Mesenchymal stem cell (in vitro differentiated cells and primary cell): ENCODE data around the gene PAFAH2.

Experiments used
- DNase-seq: peaks from one replicate; pipeline ENCODE4 v3.0.0-alpha.2; 2013
- H2AFZ ChIP-seq: one replicate; pipeline ENCODE4 v1.6.1; 2013; ENCODE audit warnings: low read depth, mild to moderate bottlenecking, control low read depth, inconsistent platforms, low read length, moderate library complexity
- H2AK5ac ChIP-seq: 2 replicates; pipeline ENCODE4 v1.6.1; 2013; ENCODE audit warnings: low read length, moderate library complexity, mild to moderate bottlenecking, inconsistent platforms; ENCODE audit not compliant: severe bottlenecking
- H2BK120ac ChIP-seq: one replicate; pipeline ENCODE4 v1.6.1; 2013; ENCODE audit warnings: low read depth, mild to moderate bottlenecking, inconsistent platforms, low read length, moderate library complexity
- H2BK12ac ChIP-seq, 2 experiments: one replicate each; pipeline ENCODE4 v1.6.1; 2013; ENCODE audit warnings: inconsistent platforms in 2 of 2, low read length in 2 of 2, mild to moderate bottlenecking in 2 of 2, moderate library complexity in 2 of 2, control low read depth in 1 of 2
- H2BK15ac ChIP-seq: one replicate; pipeline ENCODE4 v1.6.1; 2013; ENCODE audit warnings: mild to moderate bottlenecking, low read depth, inconsistent platforms; ENCODE audit not compliant: poor library complexity, severe bottlenecking
- H2BK5ac ChIP-seq: 2 replicates; pipeline ENCODE4 v1.6.1; 2013; ENCODE audit warnings: low read depth, mild to moderate bottlenecking, low read length, control low read depth, inconsistent platforms; ENCODE audit not compliant: poor library complexity, severe bottlenecking
- H3K14ac ChIP-seq, 2 experiments: one replicate each; pipeline ENCODE4 v1.6.1; 2013; ENCODE audit warnings: inconsistent platforms in 2 of 2, low read length in 2 of 2, control low read depth in 1 of 2, mild to moderate bottlenecking in 1 of 2, moderate library complexity in 1 of 2
- H3K18ac ChIP-seq, 2 experiments: one replicate each; pipeline ENCODE4 v1.6.1; 2013; ENCODE audit warnings: inconsistent platforms in 2 of 2, low read length in 2 of 2, control low read depth in 1 of 2, low read depth in 1 of 2, mild to moderate bottlenecking in 1 of 2
- H3K23ac ChIP-seq, 2 experiments: one replicate each; pipeline ENCODE4 v1.6.1; 2013; ENCODE audit warnings: inconsistent platforms in 2 of 2, low read length in 2 of 2, mild to moderate bottlenecking in 2 of 2, moderate library complexity in 2 of 2, control low read depth in 1 of 2
- H3K27ac ChIP-seq: 2 replicates; pipeline ENCODE4 v1.5.1; 2013; ENCODE audit warnings: mild to moderate bottlenecking, moderate library complexity, low read length, control low read depth, inconsistent platforms; ENCODE audit not compliant: poor library complexity, severe bottlenecking
- H3K27me3 ChIP-seq, 2 experiments: 2 replicates each; pipeline versions ENCODE4 v1.6.1 to v1.7.0; 2013; ENCODE audit warnings: low read length in 2 of 2, mild to moderate bottlenecking in 2 of 2, moderate library complexity in 2 of 2, control low read depth in 1 of 2, inconsistent platforms in 1 of 2; ENCODE audit not compliant: control insufficient read depth in 1 of 2, insufficient read depth in 1 of 2
- H3K36me3 ChIP-seq, 2 experiments: 2 replicates each; pipeline versions ENCODE4 v1.6.1 to v1.7.0; 2013; ENCODE audit warnings: low read length in 2 of 2, control low read depth in 1 of 2, inconsistent platforms in 1 of 2, low read depth in 1 of 2, mild to moderate bottlenecking in 1 of 2; ENCODE audit not compliant: insufficient read depth in 2 of 2, control insufficient read depth in 1 of 2
- H3K4ac ChIP-seq, 2 experiments: one replicate each; pipeline ENCODE4 v1.6.1; 2013; ENCODE audit warnings: inconsistent platforms in 2 of 2, low read length in 2 of 2, mild to moderate bottlenecking in 2 of 2, moderate library complexity in 2 of 2, control low read depth in 1 of 2, low read depth in 1 of 2
- H3K4me1 ChIP-seq: 2 replicates; pipeline ENCODE4 v1.6.1; 2013; ENCODE audit warnings: low read depth, low read length, control low read depth; ENCODE audit not compliant: control insufficient read depth, insufficient read depth
- H3K4me2 ChIP-seq: 2 replicates; pipeline ENCODE4 v1.6.1; 2013; ENCODE audit warnings: low read length, mild to moderate bottlenecking, inconsistent platforms; ENCODE audit not compliant: poor library complexity, severe bottlenecking
- H3K4me3 ChIP-seq, 2 experiments: 2 replicates each; pipeline versions ENCODE4 v1.5.1 to v1.7.0; 2013; ENCODE audit warnings: low read length in 2 of 2, mild to moderate bottlenecking in 2 of 2, control low read depth in 1 of 2, low read depth in 1 of 2; ENCODE audit not compliant: insufficient read depth in 1 of 2
- H3K79me1 ChIP-seq: replicated peaks from 2 replicates; pipeline ENCODE4 v1.6.1; 2013; ENCODE audit warnings: mild to moderate bottlenecking, control low read depth, low read length, inconsistent platforms; ENCODE audit not compliant: poor library complexity, severe bottlenecking
- H3K9ac ChIP-seq: 2 replicates; pipeline ENCODE4 v1.7.0; 2013; ENCODE audit warnings: mild to moderate bottlenecking, low read length, moderate library complexity
- H3K9me3 ChIP-seq: 2 replicates; pipeline ENCODE4 v1.7.0; 2013; ENCODE audit warnings: mild to moderate bottlenecking, low read length; ENCODE audit not compliant: control insufficient read depth
- H4K8ac ChIP-seq: one replicate; pipeline ENCODE4 v1.6.1; 2013; ENCODE audit warnings: inconsistent platforms, mild to moderate bottlenecking, low read length, moderate library complexity
- H4K91ac ChIP-seq: one replicate; pipeline ENCODE4 v1.6.1; 2013; ENCODE audit warnings: mild to moderate bottlenecking, low read length, inconsistent platforms
- WGBS: methylation state at CpG from one replicate; pipeline ENCODE4 v1.1.7; 2013; ENCODE audit warnings: mixed read lengths; 5-methylcytosine and 5-hydroxymethylcytosine counted together

PAFAH2 gene

DNA sequence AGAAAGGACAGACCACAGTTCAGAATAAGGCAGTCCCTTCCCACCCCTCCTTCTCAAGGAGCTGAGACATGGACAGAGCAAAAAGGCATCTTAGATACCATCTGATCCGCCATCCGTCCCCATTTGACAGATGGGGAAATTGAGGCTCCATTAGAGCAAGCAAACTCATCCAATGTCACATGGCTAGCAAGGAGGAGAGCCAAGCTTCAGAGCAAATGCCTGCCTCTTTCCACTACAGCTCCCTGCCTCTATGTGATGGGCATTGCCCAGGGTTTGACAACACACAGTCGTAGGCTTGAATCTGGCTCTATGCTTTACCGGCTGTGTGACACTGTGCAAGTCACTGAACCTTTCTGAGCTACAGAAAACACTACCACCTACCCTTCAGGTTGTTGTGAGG, 44.1 kb upstream of the PAFAH2 start:
- Histone ChIP-seq H2AFZ (no peak overlapping the region), H3K79me1 (no peaks in the 10 kb centered on the region), H3K27me3 (peaks cover 54 to 87% of the 10 kb centered on the region in 2 experiments), H3K4me1 (peaks cover 9% of the 10 kb centered on the region), H4K8ac (no peak overlapping the region), H3K18ac (no peak overlapping the region), H3K4me3 (no peak overlapping the region), H3K9me3 (no peaks in the 10 kb centered on the region), H3K9ac (no peak overlapping the region), H3K23ac (no peak overlapping the region), H3K36me3 (no peaks in the 10 kb centered on the region), H2AK5ac (no peak overlapping the region), H3K27ac (no peak overlapping the region), H3K4me2 (no peak overlapping the region), H3K4ac (no peak overlapping the region), H2BK15ac (no peak overlapping the region), H2BK5ac (no peak overlapping the region), H3K14ac (no peak overlapping the region), H2BK120ac (no peak overlapping the region), H2BK12ac (no peak overlapping the region), H4K91ac (no peak overlapping the region)
- 92% methylated on average over 2 of the region's 4 CpGs for WGBS
- DNase-seq, result no peak

- no peaks in the 10 kb centered on the region for H3K79me1 ChIP-seq
- H2BK120ac ChIP-seq, result no peak overlapping the region
- H3K27ac ChIP-seq, result no peak overlapping the region
- H3K4me2 ChIP-seq, result no peak overlapping the region
- no peak for DNase-seq
- H3K9me3 ChIP-seq, result no peaks in the 10 kb centered on the region
- no peaks in the 10 kb centered on the region for H3K36me3 ChIP-seq
- no peak overlapping the region for H4K91ac ChIP-seq
- H3K4me1 ChIP-seq, result peaks cover 15% of the 10 kb centered on the region
- peaks cover 49 to 87% of the 10 kb centered on the region in 2 experiments for H3K27me3 ChIP-seq
- H2AK5ac ChIP-seq, result no peak overlapping the region
- no peak overlapping the region for H2AFZ ChIP-seq
- no peak overlapping the region for H3K9ac ChIP-seq
- 86% methylated on average over 7 of the region's 7 CpGs for WGBS
- no peak overlapping the region for H3K4me3 ChIP-seq
- no peak overlapping the region for H2BK15ac ChIP-seq
- no peak overlapping the region for H3K4ac ChIP-seq
- H2BK12ac ChIP-seq, result no peak overlapping the region
- H3K14ac ChIP-seq, result no peak overlapping the region
- no peak overlapping the region for H2BK5ac ChIP-seq
- no peak overlapping the region for H4K8ac ChIP-seq
- no peak overlapping the region for H3K23ac ChIP-seq
- H3K18ac ChIP-seq, result no peak overlapping the region
Measured at GRCh38 chr1:26041401-26041800, 43.5 kb upstream of the PAFAH2 start.

DNA sequence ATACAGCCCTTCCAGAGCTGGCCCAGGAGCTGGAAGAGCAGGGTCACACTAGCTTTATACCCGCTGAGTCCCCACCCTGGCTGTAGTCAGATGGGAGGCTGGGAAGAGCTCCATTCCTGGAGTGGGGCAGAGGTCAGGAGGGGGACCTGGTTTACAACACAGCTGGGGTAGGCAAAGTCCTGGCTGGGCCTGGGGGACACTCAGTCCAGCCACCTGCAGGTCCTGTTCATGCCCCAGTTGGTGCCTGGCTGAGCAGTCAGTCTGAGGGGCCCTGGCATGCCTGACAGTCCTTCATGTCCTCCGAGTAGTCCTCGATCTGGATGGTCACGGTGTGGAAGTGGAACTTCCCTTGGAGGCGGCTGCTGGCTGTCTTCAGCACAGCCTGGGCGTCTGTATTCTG, 41.0 kb upstream of the PAFAH2 start:
- 89% methylated on average over 6 of the region's 6 CpGs for WGBS
- Histone ChIP-seq H2BK12ac (no peak overlapping the region), H2BK15ac (no peak overlapping the region), H3K18ac (no peak overlapping the region), H2AK5ac (no peak overlapping the region), H2AFZ (no peak overlapping the region), H3K9ac (no peak overlapping the region), H3K4me3 (no peak overlapping the region), H3K23ac (no peak overlapping the region), H2BK5ac (no peak overlapping the region), H4K91ac (no peak overlapping the region), H3K14ac (no peak overlapping the region), H3K4me1 (peaks cover 19% of the 10 kb centered on the region), H3K27me3 (peaks cover 28 to 78% of the 10 kb centered on the region in 2 experiments), H3K4me2 (no peak overlapping the region), H3K4ac (no peak overlapping the region), H3K36me3 (no peaks in the 10 kb centered on the region), H3K79me1 (no peaks in the 10 kb centered on the region), H3K27ac (no peak overlapping the region), H3K9me3 (no peaks in the 10 kb centered on the region), H4K8ac (no peak overlapping the region), H2BK120ac (no peak overlapping the region)
- DNase-seq, result no peak

GRCh38 chr1:26038477-26038876, 40.6 kb upstream of the PAFAH2 start:
- H3K4me3 ChIP-seq, result no peak overlapping the region
- no peak overlapping the region for H3K4me2 ChIP-seq
- H2AK5ac ChIP-seq, result no peak overlapping the region
- no peak for DNase-seq
- no peak overlapping the region for H3K9ac ChIP-seq
- no peak overlapping the region for H2BK15ac ChIP-seq
- no peak overlapping the region for H2BK5ac ChIP-seq
- 95% methylated on average over 6 of the region's 6 CpGs for WGBS
- H3K27me3 ChIP-seq, result peaks cover 24 to 78% of the 10 kb centered on the region in 2 experiments
- no peak overlapping the region for H2AFZ ChIP-seq
- H4K91ac ChIP-seq, result no peak overlapping the region
- H3K36me3 ChIP-seq, result no peaks in the 10 kb centered on the region
- H2BK120ac ChIP-seq, result no peak overlapping the region
- H2BK12ac ChIP-seq, result no peak overlapping the region
- H3K4ac ChIP-seq, result no peak overlapping the region
- no peak overlapping the region for H3K23ac ChIP-seq
- H3K27ac ChIP-seq, result no peak overlapping the region
- H3K14ac ChIP-seq, result no peak overlapping the region
- H3K9me3 ChIP-seq, result no peaks in the 10 kb centered on the region
- H3K4me1 ChIP-seq, result peaks cover 19% of the 10 kb centered on the region
- H3K18ac ChIP-seq, result no peak overlapping the region
- no peaks in the 10 kb centered on the region for H3K79me1 ChIP-seq
- no peak overlapping the region for H4K8ac ChIP-seq
